ENCODE data around the gene HERC2. TPM values are rescaled to one million over a fixed set of nuclear protein-coding genes. Genes with fewer than 3 reads are reported as not detected.

HERC2 gene
- total RNA-seq, 2 donors from 2014 or later: 18.8 to 40.8 TPM

GRCh38 chr15:28096670-28097431 lies 225.1 kb downstream of the HERC2 start:
- ATAC-seq (replicated peaks): no peak
- H3K27ac Mint-ChIP-seq: no peak overlapping the region
- H3K9me3 Mint-ChIP-seq: no peaks in the 10 kb centered on the region
- peak overlapping the region; percentile 81 for H3K4me3 Mint-ChIP-seq
- peaks cover 11% of the 10 kb centered on the region for H3K36me3 Mint-ChIP-seq (ENCODE audit: low read depth)
- H3K4me1 Mint-ChIP-seq: peaks cover 14% of the 10 kb centered on the region
- H3K27me3 Mint-ChIP-seq: peaks cover 40% of the 10 kb centered on the region

GRCh38 chr15:28096411-28096669 lies 225.6 kb downstream of the HERC2 start:
- Mint-ChIP-seq H3K27me3 (peaks cover 40% of the 10 kb centered on the region), H3K9me3 (no peaks in the 10 kb centered on the region), H3K4me3 (peak overlapping the region; percentile 81), H3K27ac (no peak overlapping the region), H3K4me1 (peaks cover 14% of the 10 kb centered on the region), H3K36me3 (ENCODE audit: low read depth) (peaks cover 11% of the 10 kb centered on the region)
- ATAC-seq (replicated peaks): peak; percentile 6

DNA sequence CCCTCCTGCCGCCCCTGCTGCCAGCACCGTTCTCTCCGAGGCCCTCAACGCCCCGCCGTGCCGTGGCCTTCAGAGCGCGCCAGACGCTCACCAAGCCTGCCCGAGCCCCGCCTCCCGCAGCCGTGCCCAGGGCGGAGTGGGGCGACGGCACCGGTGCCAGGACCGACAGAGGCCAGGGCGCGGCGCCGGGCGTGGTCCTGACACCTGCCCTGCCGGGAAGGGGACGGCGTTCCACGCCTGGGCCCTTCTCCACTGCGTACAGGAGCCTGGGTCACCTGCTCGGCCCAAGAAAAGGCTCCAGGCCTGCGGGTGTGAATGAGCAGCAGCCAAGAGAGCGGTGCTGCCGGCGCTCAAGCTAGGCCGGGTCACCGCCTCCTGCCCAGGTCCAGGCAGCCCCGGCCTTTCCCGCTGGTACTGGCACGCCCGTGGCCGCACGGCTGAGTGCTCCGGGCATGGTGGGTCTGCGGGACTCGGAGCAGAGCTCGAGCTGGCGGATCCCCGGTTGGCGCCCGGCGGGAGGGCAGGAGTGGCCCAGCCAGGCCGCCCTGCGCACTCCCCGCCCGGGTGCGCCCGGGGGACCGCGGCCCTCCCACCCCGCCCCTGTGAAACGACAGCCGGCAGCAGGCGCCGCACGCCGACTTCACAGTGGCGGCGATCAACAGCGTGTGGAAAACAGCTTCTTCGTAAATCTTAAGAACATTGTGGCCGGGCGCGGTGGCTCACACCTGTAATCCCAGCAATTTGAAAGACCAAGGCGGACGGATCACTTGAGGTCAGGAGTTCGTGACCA lies 227.1 kb downstream of the HERC2 start:
- H3K27ac Mint-ChIP-seq: no peak overlapping the region
- peaks cover 11% of the 10 kb centered on the region for H3K36me3 Mint-ChIP-seq (ENCODE audit: low read depth)
- H3K9me3 Mint-ChIP-seq: peaks cover 7% of the 10 kb centered on the region
- peaks cover 12% of the 10 kb centered on the region for H3K4me1 Mint-ChIP-seq
- peaks cover 46% of the 10 kb centered on the region for H3K27me3 Mint-ChIP-seq
- H3K4me3 Mint-ChIP-seq: peak overlapping the region; percentile 81
- ATAC-seq (replicated peaks): peak; percentile 23

DNA sequence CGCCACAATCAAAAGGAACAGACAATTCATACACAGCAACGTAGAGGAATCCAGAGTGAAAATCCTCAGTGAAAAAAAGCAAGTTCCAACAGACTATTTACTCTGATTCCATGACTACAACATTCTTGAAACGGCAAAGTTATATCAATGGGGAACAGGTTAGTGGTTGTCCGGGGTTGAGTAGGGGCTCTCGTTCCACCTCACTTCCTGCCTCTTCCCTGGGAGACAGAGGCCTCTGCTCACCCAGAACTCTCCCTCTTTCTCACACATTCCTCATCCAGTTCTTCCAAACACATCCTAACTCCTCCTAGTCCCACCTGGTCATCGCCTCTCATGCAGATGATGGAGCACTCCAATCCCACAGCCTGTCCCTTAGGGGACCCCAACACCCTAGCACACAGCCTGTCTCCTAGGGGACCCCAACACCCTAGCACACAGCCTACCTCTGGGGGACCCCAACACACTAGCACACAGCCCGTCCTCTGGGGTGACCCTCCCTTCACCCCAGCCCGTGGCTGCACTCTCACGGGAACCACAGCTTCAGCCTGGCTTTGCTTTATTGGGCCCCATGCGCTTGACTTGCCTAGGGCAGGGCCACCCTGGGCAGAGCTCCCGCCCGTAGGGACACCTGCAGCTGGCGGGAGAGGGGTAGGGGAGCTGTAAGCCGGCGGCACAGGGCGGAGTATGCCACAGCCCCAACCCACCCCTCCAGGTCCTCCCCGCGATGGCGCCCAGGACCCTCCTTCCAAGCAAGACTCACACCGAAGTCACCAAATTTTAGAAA lies 228.0 kb downstream of the HERC2 start:
- Mint-ChIP-seq H3K27me3 (peaks cover 50% of the 10 kb centered on the region), H3K4me1 (peaks cover 7% of the 10 kb centered on the region), H3K4me3 (peak overlapping the region; percentile 81), H3K9me3 (peaks cover 11% of the 10 kb centered on the region), H3K36me3 (ENCODE audit: low read depth) (peaks cover 11% of the 10 kb centered on the region), H3K27ac (no peak overlapping the region)
- no peak for ATAC-seq (replicated peaks)

DNA sequence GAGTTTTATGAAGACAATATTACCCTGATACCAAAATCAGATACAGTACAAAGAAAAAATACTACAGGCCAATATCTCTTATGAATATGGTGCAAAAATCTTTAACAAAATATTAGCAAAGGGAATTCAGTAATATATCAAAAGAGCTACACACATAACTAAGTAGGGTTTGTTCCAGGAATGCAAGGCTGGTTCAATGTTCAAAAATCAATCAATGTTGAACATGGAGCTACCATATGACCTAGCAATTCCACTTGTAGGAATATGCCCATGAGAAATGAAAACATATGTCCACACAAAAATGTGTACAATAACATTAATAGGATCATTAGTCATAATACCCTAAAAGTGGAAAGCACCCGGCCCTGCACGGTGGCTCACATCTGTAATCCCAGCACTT lies 230.7 kb downstream of the HERC2 start:
- peaks cover 5% of the 10 kb centered on the region for H3K36me3 Mint-ChIP-seq (ENCODE audit: low read depth)
- ATAC-seq (replicated peaks): no peak
- H3K4me3 Mint-ChIP-seq: no peak overlapping the region
- H3K27ac Mint-ChIP-seq: no peak overlapping the region
- H3K9me3 Mint-ChIP-seq: peaks cover 11% of the 10 kb centered on the region
- H3K4me1 Mint-ChIP-seq: peaks cover under 1% of the 10 kb centered on the region
- peaks cover 57% of the 10 kb centered on the region for H3K27me3 Mint-ChIP-seq

- Mint-ChIP-seq H3K36me3 (ENCODE audit: low read depth) (no peaks in the 10 kb centered on the region), H3K27me3 (peaks cover 51% of the 10 kb centered on the region), H3K27ac (no peak overlapping the region), H3K4me1 (peaks cover 3% of the 10 kb centered on the region), H3K4me3 (no peak overlapping the region), H3K9me3 (peaks cover 11% of the 10 kb centered on the region)
- peak; percentile 93 for ATAC-seq (replicated peaks)
These were observed 235.7 kb downstream of the HERC2 start for GRCh38 chr15:28086175-28086703.

GRCh38 chr15:28085489-28086174 lies 236.3 kb downstream of the HERC2 start:
- Mint-ChIP-seq H3K36me3 (ENCODE audit: low read depth) (no peaks in the 10 kb centered on the region), H3K9me3 (peaks cover 10% of the 10 kb centered on the region), H3K27me3 (peaks cover 47% of the 10 kb centered on the region), H3K4me3 (no peak overlapping the region), H3K27ac (no peak overlapping the region), H3K4me1 (peaks cover 3% of the 10 kb centered on the region)
- no peak for ATAC-seq (replicated peaks)

- no peak for ATAC-seq (replicated peaks)
- Mint-ChIP-seq H3K36me3 (ENCODE audit: low read depth) (no peaks in the 10 kb centered on the region), H3K4me1 (peaks cover 3% of the 10 kb centered on the region), H3K27me3 (peaks cover 45% of the 10 kb centered on the region), H3K27ac (no peak overlapping the region), H3K9me3 (peaks cover 4% of the 10 kb centered on the region), H3K4me3 (no peak overlapping the region)
These were observed 237.4 kb downstream of the HERC2 start for GRCh38 chr15:28084547-28084946.

- H3K4me1 Mint-ChIP-seq: peaks cover 3% of the 10 kb centered on the region
- peaks cover 40% of the 10 kb centered on the region for H3K27me3 Mint-ChIP-seq
- H3K9me3 Mint-ChIP-seq: no peaks in the 10 kb centered on the region
- no peak for ATAC-seq (replicated peaks)
- H3K36me3 Mint-ChIP-seq (ENCODE audit: low read depth): no peaks in the 10 kb centered on the region
- H3K4me3 Mint-ChIP-seq: no peak overlapping the region
- H3K27ac Mint-ChIP-seq: no peak overlapping the region
These were observed 238.9 kb downstream of the HERC2 start for GRCh38 chr15:28082891-28083684.

GRCh38 chr15:28081594-28081993 lies 240.4 kb downstream of the HERC2 start:
- Mint-ChIP-seq H3K9me3 (no peaks in the 10 kb centered on the region), H3K4me1 (peaks cover 3% of the 10 kb centered on the region), H3K36me3 (ENCODE audit: low read depth) (no peaks in the 10 kb centered on the region), H3K27me3 (peaks cover 30% of the 10 kb centered on the region), H3K4me3 (no peak overlapping the region), H3K27ac (no peak overlapping the region)
- no peak for ATAC-seq (replicated peaks)

- ATAC-seq (replicated peaks): no peak
- Mint-ChIP-seq H3K27me3 (peaks cover 24% of the 10 kb centered on the region), H3K36me3 (ENCODE audit: low read depth) (no peaks in the 10 kb centered on the region), H3K9me3 (no peaks in the 10 kb centered on the region), H3K27ac (no peak overlapping the region), H3K4me1 (no peaks in the 10 kb centered on the region), H3K4me3 (no peak overlapping the region)
These were observed 241.6 kb downstream of the HERC2 start for GRCh38 chr15:28080386-28080785.

GRCh38 chr15:28079313-28079969 lies 242.5 kb downstream of the HERC2 start:
- Mint-ChIP-seq H3K36me3 (ENCODE audit: low read depth) (no peaks in the 10 kb centered on the region), H3K9me3 (no peaks in the 10 kb centered on the region), H3K27me3 (peaks cover 18% of the 10 kb centered on the region), H3K27ac (no peak overlapping the region), H3K4me3 (no peak overlapping the region), H3K4me1 (no peaks in the 10 kb centered on the region)
- ATAC-seq (replicated peaks): no peak

- Mint-ChIP-seq H3K9me3 (no peaks in the 10 kb centered on the region), H3K27ac (no peak overlapping the region), H3K27me3 (peaks cover 15% of the 10 kb centered on the region), H3K36me3 (ENCODE audit: low read depth) (no peaks in the 10 kb centered on the region), H3K4me1 (no peaks in the 10 kb centered on the region), H3K4me3 (no peak overlapping the region)
- no peak for ATAC-seq (replicated peaks)
These were observed 243.7 kb downstream of the HERC2 start for GRCh38 chr15:28078191-28078719.
